ENCODE results near the gene MAP2K2.

The MAP2K2 gene

GRCh38 chr19:4068047-4068966 lies 55.6 kb downstream of the MAP2K2 start:
- CTCF ChIA-PET: no interaction called here

GRCh38 chr19:4067396-4068046 lies 56.4 kb downstream of the MAP2K2 start:
- H3K4me3 ChIP-seq (ENCODE audit: low read depth, low read length): peak overlapping the region; percentile 72
- TF ChIP-seq CTCF (IDR thresholded peaks at IDR 0.05; ENCODE audit: insufficient read depth, low read length, missing control alignments): no peak
- POLR2A ChIA-PET: interaction anchor here (0.7 kb wide), 1 partner anchor 80 kb away, joined by 3 read pairs; no protein-coding TSS in a partner anchor
- CTCF ChIA-PET: no interaction called here
- no peak for DNase-seq (ENCODE audit: low read depth, low spot score)

More at GRCh38 chr19:4068047-4068966, 55.6 kb downstream of the MAP2K2 start:
- TF ChIP-seq CTCF (IDR thresholded peaks at IDR 0.05; ENCODE audit: insufficient read depth, low read length, missing control alignments): no peak
- no peak for DNase-seq (ENCODE audit: low read depth, low spot score)
- H3K4me3 ChIP-seq (ENCODE audit: low read depth, low read length): peak overlapping the region; percentile 72
- POLR2A ChIA-PET: no interaction called here

GRCh38 chr19:4066682-4067395 lies 57.1 kb downstream of the MAP2K2 start, which contains the start of gene ZBTB7A:
TSS of gene ZBTB7A (minus strand) at chr19:4066899. CDS start at chr19:4055232, 11,667 bp downstream.
- TF ChIP-seq CTCF (IDR thresholded peaks at IDR 0.05; ENCODE audit: insufficient read depth, low read length, missing control alignments): no peak
- POLR2A ChIA-PET: interaction anchor here (0.7 kb wide), 1 partner anchor 80 kb away, joined by 3 read pairs; no protein-coding TSS in a partner anchor
- DNase-seq (ENCODE audit: low read depth, low spot score): no peak
- CTCF ChIA-PET: interaction anchor here (1.2 kb wide), 1 partner anchor 12 kb away, joined by 3 read pairs; no protein-coding TSS in a partner anchor
- peak within 1 kb of the TSS; percentile 72 for H3K4me3 ChIP-seq (ENCODE audit: low read depth, low read length)

GRCh38 chr19:4066176-4066606 lies 57.7 kb downstream of the MAP2K2 start:
- CTCF ChIA-PET: interaction anchor here (1.2 kb wide), 1 partner anchor 13 kb away, joined by 3 read pairs; no protein-coding TSS in a partner anchor

More at GRCh38 chr19:4066176-4066606, 57.7 kb downstream of the MAP2K2 start:
- DNase-seq (ENCODE audit: low read depth, low spot score): no peak
- peak overlapping the region; percentile 72 for H3K4me3 ChIP-seq (ENCODE audit: low read depth, low read length)
- POLR2A ChIA-PET: interaction anchor here (0.6 kb wide), 1 partner anchor 79 kb away, joined by 3 read pairs; no protein-coding TSS in a partner anchor
- TF ChIP-seq CTCF (IDR thresholded peaks at IDR 0.05; ENCODE audit: insufficient read depth, low read length, missing control alignments): no peak
